ENCODE measurements around the gene ADCY3. TPM values are rescaled to one million over a fixed set of nuclear protein-coding genes. Genes with fewer than 3 reads are reported as not detected.

Gene ADCY3
- total RNA-seq, 1 experiment from 2014 or later = 75.6 TPM

DNA sequence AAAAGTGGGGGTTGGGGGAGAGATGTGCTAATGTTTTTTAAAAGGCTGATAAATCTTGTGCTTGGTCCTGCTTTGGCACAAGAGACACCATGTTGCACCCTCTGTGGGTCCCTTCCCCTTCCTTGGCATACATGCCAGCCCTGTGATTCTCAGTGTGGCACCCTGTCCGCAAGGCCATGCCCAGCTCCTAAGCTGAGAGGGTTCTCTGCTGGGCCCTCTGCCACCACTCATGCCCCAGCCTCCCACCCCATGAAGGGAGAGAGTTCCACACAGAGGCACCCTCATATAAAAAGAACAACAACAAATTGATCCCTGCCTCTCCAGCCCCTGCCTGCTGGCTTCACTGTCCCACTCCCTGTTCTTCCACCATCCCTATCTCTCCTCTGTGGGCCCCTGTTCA, 2.5 kb upstream of the ADCY3 start:
- no peak for TF ChIP-seq CTCF (IDR thresholded peaks at IDR 0.05; ENCODE audit: insufficient read depth in 1 of 2, low read depth in 1 of 2, low read length in 1 of 2, severe bottlenecking in 1 of 2, unreplicated experiment in 1 of 2)
- Mint-ChIP-seq H3K27ac (ENCODE audit: unreplicated experiment) (no peak overlapping the region), H3K27me3 (ENCODE audit: insufficient read depth, unreplicated experiment) (no peaks in the 10 kb centered on the region), H3K4me1 (ENCODE audit: low read depth, unreplicated experiment) (peaks cover 16% of the 10 kb centered on the region), H3K9me3 (ENCODE audit: unreplicated experiment) (no peaks in the 10 kb centered on the region), H3K36me3 (ENCODE audit: insufficient read depth, unreplicated experiment) (peaks cover 7% of the 10 kb centered on the region), H3K4me3 (ENCODE audit: unreplicated experiment) (no peak overlapping the region)
- Histone ChIP-seq H3K4me3 (ENCODE audit: low read depth, low read length) (no peak overlapping the region), H3K36me3 (ENCODE audit: control insufficient read depth, insufficient read depth, low read length) (no peaks in the 10 kb centered on the region; the same call in 1 of the 2 replicates), H3K4me1 (peaks cover 6% of the 10 kb centered on the region; the same call in 1 of the 2 replicates), H3K9me3 (no peaks in the 10 kb centered on the region), H3K27me3 (replicated peaks; ENCODE audit: control insufficient read depth, insufficient read depth, low read length) (no peaks in the 10 kb centered on the region)
- intact Hi-C loops (cut with micrococcal nuclease; ENCODE audit: unreplicated experiment) = loop anchor here (10.0 kb wide), 1 partner anchor 508 kb away; no protein-coding TSS in a partner anchor
- BruUV-seq (replicated peaks) = no TSS peak
- no peak for DNase-seq
- ChIA-PET CTCF (no interaction called here), POLR2A (no interaction called here)

DNA sequence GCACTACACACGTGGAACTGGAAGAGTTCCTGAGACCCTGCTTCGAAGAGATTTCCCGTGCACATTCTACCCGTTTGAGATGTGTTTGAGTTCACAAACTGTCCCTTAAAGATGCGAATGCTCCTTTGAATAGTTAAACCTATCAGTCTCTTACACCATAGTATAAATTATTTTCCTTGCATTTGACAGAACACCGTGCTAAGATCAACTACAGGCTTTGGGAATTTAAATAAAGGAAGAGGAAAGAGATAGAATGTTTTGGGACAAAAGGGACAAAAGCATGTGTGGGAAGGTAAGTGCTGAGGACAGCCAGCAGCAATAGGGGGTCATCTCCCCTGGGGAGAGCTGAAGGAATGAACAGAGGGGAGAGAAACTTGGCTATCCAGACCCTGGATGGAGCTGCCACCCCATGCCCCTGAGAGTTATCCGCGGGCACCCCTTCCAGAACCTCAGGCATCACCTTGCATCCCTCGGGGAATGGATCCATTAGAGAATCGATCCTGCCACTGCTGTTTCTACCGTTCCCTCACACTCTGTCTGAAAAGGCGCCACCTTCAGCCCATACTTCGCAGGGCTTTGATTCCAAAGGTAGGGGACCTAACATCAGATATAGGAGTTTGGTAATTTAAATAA, 888 bp upstream of the ADCY3 start:
- Histone ChIP-seq H3K36me3 (ENCODE audit: control insufficient read depth, insufficient read depth, low read length) (no peaks in the 10 kb centered on the region; the same call in 1 of the 2 replicates), H3K4me3 (ENCODE audit: low read depth, low read length) (peak overlapping the region; percentile 66), H3K9me3 (no peaks in the 10 kb centered on the region), H3K4me1 (peaks cover 6% of the 10 kb centered on the region; the same call in 1 of the 2 replicates), H3K27me3 (replicated peaks; ENCODE audit: control insufficient read depth, insufficient read depth, low read length) (no peaks in the 10 kb centered on the region)
- H3K27me3 Mint-ChIP-seq (ENCODE audit: insufficient read depth, unreplicated experiment) = no peaks in the 10 kb centered on the region
- H3K27ac Mint-ChIP-seq (ENCODE audit: unreplicated experiment) = no peak overlapping the region
- CTCF ChIA-PET = interaction anchor here (2.1 kb wide), 1 partner anchor 91 kb away, joined by 7 read pairs; no protein-coding TSS in a partner anchor
- intact Hi-C loops (cut with micrococcal nuclease; ENCODE audit: unreplicated experiment) = loop anchor here (2.0 to 10.0 kb wide), 2 partner anchors 52 to 506 kb away; no protein-coding TSS in a partner anchor
- peaks cover 18% of the 10 kb centered on the region for H3K4me1 Mint-ChIP-seq (ENCODE audit: low read depth, unreplicated experiment)
- BruUV-seq (replicated peaks) = TSS peak; percentile 60
- peak overlapping the region; percentile 72 for H3K4me3 Mint-ChIP-seq (ENCODE audit: unreplicated experiment)
- peak in 1 of 2 experiments; percentile 49 for DNase-seq
- H3K36me3 Mint-ChIP-seq (ENCODE audit: insufficient read depth, unreplicated experiment) = peaks cover 7% of the 10 kb centered on the region
- peak; percentile 44 to 57 for TF ChIP-seq CTCF (IDR thresholded peaks at IDR 0.05; ENCODE audit: insufficient read depth in 1 of 2, low read depth in 1 of 2, low read length in 1 of 2, severe bottlenecking in 1 of 2, unreplicated experiment in 1 of 2)
- POLR2A ChIA-PET = interaction anchor here (0.6 kb wide), 1 partner anchor 247 kb away, joined by 7 read pairs; the partner anchor contains the start of gene POMC
- no peaks in the 10 kb centered on the region for H3K9me3 Mint-ChIP-seq (ENCODE audit: unreplicated experiment)

GRCh38 chr2:24919506-24920097, 435 bp downstream of the ADCY3 start:
- Mint-ChIP-seq H3K4me1 (ENCODE audit: low read depth, unreplicated experiment) (peaks cover 23% of the 10 kb centered on the region), H3K27ac (ENCODE audit: unreplicated experiment) (no peak overlapping the region), H3K9me3 (ENCODE audit: unreplicated experiment) (no peaks in the 10 kb centered on the region), H3K36me3 (ENCODE audit: insufficient read depth, unreplicated experiment) (peaks cover 12% of the 10 kb centered on the region), H3K4me3 (ENCODE audit: unreplicated experiment) (peak overlapping the region; percentile 89), H3K27me3 (ENCODE audit: insufficient read depth, unreplicated experiment) (no peaks in the 10 kb centered on the region)
- ChIA-PET CTCF (interaction anchor here (2.1 kb wide), 1 partner anchor 89 kb away, joined by 7 read pairs; no protein-coding TSS in a partner anchor), POLR2A (no interaction called here)
- Histone ChIP-seq H3K9me3 (no peaks in the 10 kb centered on the region), H3K36me3 (ENCODE audit: control insufficient read depth, insufficient read depth, low read length) (no peaks in the 10 kb centered on the region; the same call in 1 of the 2 replicates), H3K4me1 (peaks cover 6% of the 10 kb centered on the region; the same call in 1 of the 2 replicates), H3K27me3 (replicated peaks; ENCODE audit: control insufficient read depth, insufficient read depth, low read length) (no peaks in the 10 kb centered on the region), H3K4me3 (ENCODE audit: low read depth, low read length) (peak overlapping the region; percentile 66)
- intact Hi-C loops (cut with micrococcal nuclease; ENCODE audit: unreplicated experiment) = loop anchor here (2.0 to 10.0 kb wide), 2 partner anchors 53 to 505 kb away; no protein-coding TSS in a partner anchor
- no TSS peak for BruUV-seq (replicated peaks)
- TF ChIP-seq CTCF (IDR thresholded peaks at IDR 0.05; ENCODE audit: insufficient read depth in 1 of 2, low read depth in 1 of 2, low read length in 1 of 2, severe bottlenecking in 1 of 2, unreplicated experiment in 1 of 2) = no peak
- peak in 1 of 2 experiments; percentile 62 for DNase-seq
